Measurements from ENCODE around the gene BOD1L2.

DNA sequence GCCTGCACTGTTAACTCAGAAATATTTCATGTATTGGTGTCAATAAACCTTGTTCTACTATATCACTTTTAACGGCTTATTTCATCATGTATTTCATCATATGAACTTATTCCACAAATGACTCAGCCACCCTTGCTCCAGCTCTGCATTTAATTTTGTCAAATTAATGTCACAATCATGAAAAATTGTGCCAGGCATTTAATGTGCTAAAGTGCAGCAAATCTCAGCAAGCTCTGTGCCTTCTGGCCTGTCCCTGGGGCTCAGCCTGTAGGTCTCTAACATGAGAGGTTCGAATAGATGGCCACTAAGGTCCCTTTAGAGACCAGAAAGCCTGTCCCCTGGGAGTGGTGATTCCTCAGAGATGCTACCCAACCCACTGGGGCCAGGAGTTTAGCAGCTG is 28.6 kb downstream of the BOD1L2 start:
- TF ChIP-seq POLR2A (IDR thresholded peaks at IDR 0.05; ENCODE audit: low read length) (no peak), GATA1 (IDR thresholded peaks at IDR 0.05; ENCODE audit: low read depth, low read length) (no peak)
